GM19239 (cell line): ENCODE results near the gene ARMCX6.
"Not testable (repeated sequence)": the region's sequence is repeated elsewhere in the genome, so short reads cannot be mapped to it uniquely, and the experiment has no call there.

ENCODE experiments used
- DNase-seq: peaks from one replicate; pipeline ENCODE4 v3.0.0; 2011; ENCODE audit warnings: low spot score; ENCODE audit not compliant: insufficient read length
- FAIRE-seq: peaks from 2 replicates; lab custom pipeline; 2011; peaks lifted over from hg19 to GRCh38; lab: Jason Lieb, UNC

The ARMCX6 gene

GRCh38 chrX:101617211-101618191 is at the start of gene ARMCX6:
TSS of gene ARMCX6 (minus strand) at chrX:101618000. CDS start at chrX:101616620, 1,380 bp downstream.
- DNase-seq, result no peak
- peak; percentile 99 for FAIRE-seq

GRCh38 chrX:101659601-101660063 is 41.8 kb upstream of the ARMCX6 start, which contains the start of gene ARMCX2:
TSS of gene ARMCX2 (minus strand) at chrX:101659850. CDS start at chrX:101657588, 2,262 bp downstream.
- DNase-seq (peak; percentile 8), FAIRE-seq (peak; percentile 64)

- peak; percentile 94 for FAIRE-seq
- peak; percentile 28 for DNase-seq
Observed at GRCh38 chrX:101658661-101659491, 41.1 kb upstream of the ARMCX6 start.

GRCh38 chrX:101657495-101657894 is 39.7 kb upstream of the ARMCX6 start:
- FAIRE-seq (peak; percentile 86), DNase-seq (no peak)

- FAIRE-seq (no peak), DNase-seq (no peak)
Observed at GRCh38 chrX:101656817-101657216, 39.0 kb upstream of the ARMCX6 start.

GRCh38 chrX:101655534-101655933 is 37.7 kb upstream of the ARMCX6 start:
- FAIRE-seq (peak; percentile 86), DNase-seq (no peak)

GRCh38 chrX:101647716-101648115 is 29.9 kb upstream of the ARMCX6 start:
- not testable (repeated sequence) for DNase-seq, FAIRE-seq

- no peak for FAIRE-seq
- no peak for DNase-seq
Observed at GRCh38 chrX:101642093-101642492, 24.3 kb upstream of the ARMCX6 start.

- FAIRE-seq (no peak), DNase-seq (no peak)
Observed at GRCh38 chrX:101639583-101639982, 21.8 kb upstream of the ARMCX6 start.

- FAIRE-seq, result peak; percentile 68
- no peak for DNase-seq
Observed at GRCh38 chrX:101619364-101619763, 1.6 kb upstream of the ARMCX6 start.

- FAIRE-seq, result no peak
- DNase-seq, result no peak
Observed at GRCh38 chrX:101605728-101606127, 12.1 kb downstream of the ARMCX6 start.

GRCh38 chrX:101605146-101605545 is 12.7 kb downstream of the ARMCX6 start:
- no peak for FAIRE-seq
- no peak for DNase-seq

GRCh38 chrX:101602077-101602476 is 15.7 kb downstream of the ARMCX6 start:
- no peak for FAIRE-seq

GRCh38 chrX:101599592-101599991 is 18.2 kb downstream of the ARMCX6 start:
- FAIRE-seq, result peak; percentile 48

More at GRCh38 chrX:101602077-101602476, 15.7 kb downstream of the ARMCX6 start:
- DNase-seq, result no peak

GRCh38 chrX:101595739-101596419 is 21.9 kb downstream of the ARMCX6 start:
- peak; percentile 32 for DNase-seq

More at GRCh38 chrX:101599592-101599991, 18.2 kb downstream of the ARMCX6 start:
- not testable (repeated sequence) for DNase-seq

More at GRCh38 chrX:101595739-101596419, 21.9 kb downstream of the ARMCX6 start:
- FAIRE-seq, result peak; percentile 100
